ENCODE measurements around the gene DAAM2.

- TF ChIP-seq CTCF (IDR thresholded peaks at IDR 0.05; ENCODE audit: control extremely low read depth in 1 of 3, insufficient read depth in 1 of 3, low read depth in 1 of 3, low read length in 3 of 3) = no peak
- TF ChIP-seq SRF (IDR thresholded peaks at IDR 0.05; ENCODE audit: low read depth, low read length) = no peak
- TF ChIP-seq EZH2 (IDR thresholded peaks at IDR 0.05; ENCODE audit: low read depth, low read length, severe bottlenecking) = no peak
- no peak for TF ChIP-seq MAFK (IDR thresholded peaks at IDR 0.05; ENCODE audit: low read depth, low read length)
- no peak for TF ChIP-seq POLR2A (IDR thresholded peaks at IDR 0.05; ENCODE audit: control extremely low read depth in 1 of 2, low read depth in 2 of 2, low read length in 2 of 2)
- TF ChIP-seq JUN (IDR thresholded peaks at IDR 0.05; ENCODE audit: low read depth, low read length) = no peak
- TF ChIP-seq POLR2AphosphoS5 (IDR thresholded peaks at IDR 0.05; ENCODE audit: low read depth, low read length) = no peak
- TF ChIP-seq BACH1 (IDR thresholded peaks at IDR 0.05; ENCODE audit: low read length) = no peak
- TF ChIP-seq EP300 (IDR thresholded peaks at IDR 0.05; ENCODE audit: borderline replicate concordance in 1 of 2, low read depth in 2 of 2, low read length in 2 of 2) = no peak
- no peak for TF ChIP-seq TAF1 (IDR thresholded peaks at IDR 0.05; ENCODE audit: low read depth, low read length)
- no peak for TF ChIP-seq RFX5 (IDR thresholded peaks at IDR 0.05; ENCODE audit: borderline replicate concordance, low read depth, low read length)
Measured at GRCh38 chr6:39951191-39951590, 159.0 kb downstream of the DAAM2 start.
